HG03064 (cell line): ENCODE results near the gene ARID1B.
"Not testable (repeated sequence)": the region's sequence is repeated elsewhere in the genome, so short reads cannot be mapped to it uniquely, and the experiment has no call there.

Source experiments
- ATAC-seq: cut with Tn5 transposase; IDR thresholded peaks from one replicate; pipeline ENCODE4 v1.9.1; 2021; ENCODE audit warnings: low read depth; ENCODE audit not compliant: unreplicated experiment

Gene ARID1B

GRCh38 chr6:157143890-157144798 is 367.0 kb downstream of the ARID1B start:
- no peak for ATAC-seq

GRCh38 chr6:157144859-157145568 is 367.8 kb downstream of the ARID1B start:
- no peak for ATAC-seq

GRCh38 chr6:157145656-157146285 is 368.6 kb downstream of the ARID1B start:
- no peak for ATAC-seq

GRCh38 chr6:157147054-157148026 is 370.2 kb downstream of the ARID1B start:
- not testable (repeated sequence) for ATAC-seq

GRCh38 chr6:157148391-157149323 is 371.5 kb downstream of the ARID1B start:
- no peak for ATAC-seq

- no peak for ATAC-seq
Measured at GRCh38 chr6:157150076-157150475, 372.9 kb downstream of the ARID1B start.

GRCh38 chr6:157151029-157151428 is 373.9 kb downstream of the ARID1B start:
- ATAC-seq, result no peak

GRCh38 chr6:157151989-157152388 is 374.8 kb downstream of the ARID1B start:
- ATAC-seq, result no peak

- ATAC-seq, result no peak
Measured at GRCh38 chr6:157152556-157152955, 375.4 kb downstream of the ARID1B start.

- ATAC-seq, result no peak
Measured at GRCh38 chr6:157155804-157156203, 378.6 kb downstream of the ARID1B start.

- ATAC-seq, result no peak
Measured at GRCh38 chr6:157157258-157157657, 380.1 kb downstream of the ARID1B start.

GRCh38 chr6:157158456-157158855 is 381.3 kb downstream of the ARID1B start:
- no peak for ATAC-seq

- no peak for ATAC-seq
Measured at GRCh38 chr6:157158897-157159296, 381.7 kb downstream of the ARID1B start.

GRCh38 chr6:157159348-157159747 is 382.2 kb downstream of the ARID1B start:
- no peak for ATAC-seq

GRCh38 chr6:157161912-157162311 is 384.7 kb downstream of the ARID1B start:
- no peak for ATAC-seq

GRCh38 chr6:157162766-157163433 is 385.7 kb downstream of the ARID1B start:
- ATAC-seq, result no peak

- ATAC-seq, result no peak
Measured at GRCh38 chr6:157163434-157164159, 386.4 kb downstream of the ARID1B start.

GRCh38 chr6:157164972-157165371 is 387.8 kb downstream of the ARID1B start:
- no peak for ATAC-seq
